ENCODE data around the gene SLC12A7.

GRCh38 chr5:1129711-1130055 is 17.8 kb upstream of the SLC12A7 start:
- no peak for TF ChIP-seq CTCF (conservative IDR thresholded peaks at IDR 0.05 in 1 of 2, IDR thresholded peaks at IDR 0.05 in 1 of 2; ENCODE audit: low read depth in 1 of 2, low read length in 2 of 2)
- no peak for TF ChIP-seq EZH2 (IDR thresholded peaks at IDR 0.05; ENCODE audit: low read length, missing control alignments)
